NCI-H510A (cell line): Measurements from ENCODE around the gene ZNF503.

ENCODE experiments used
- DNase-seq: peaks from one replicate; lab custom pipeline; 2025; lab: John Stamatoyannopoulos, UW

The ZNF503 gene

DNA sequence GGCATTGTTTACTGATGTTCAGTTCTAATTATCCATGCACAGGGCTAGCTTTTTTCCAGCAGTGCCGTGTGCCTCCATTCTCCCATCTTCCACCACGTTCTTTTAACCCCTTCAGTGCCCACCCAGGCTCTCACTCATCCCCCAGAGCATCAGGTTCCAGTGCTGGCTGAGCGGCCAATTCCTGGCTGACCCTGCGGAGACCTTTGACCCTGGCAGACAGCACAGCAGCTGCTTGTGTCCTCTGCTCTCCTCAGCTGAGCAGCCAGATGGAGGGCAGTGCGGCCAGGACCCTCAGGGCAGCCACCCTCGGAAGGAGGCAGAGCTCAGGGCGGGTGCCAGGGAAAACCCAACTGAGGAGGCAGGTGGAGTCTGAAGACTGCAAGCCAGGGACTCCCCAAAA, 48.4 kb downstream of the ZNF503 start:
- DNase-seq = no peak

- DNase-seq = no peak
These were observed 48.9 kb downstream of the ZNF503 start for GRCh38 chr10:75352650-75353049.

GRCh38 chr10:75351637-75352036, 49.9 kb downstream of the ZNF503 start:
- no peak for DNase-seq

DNA sequence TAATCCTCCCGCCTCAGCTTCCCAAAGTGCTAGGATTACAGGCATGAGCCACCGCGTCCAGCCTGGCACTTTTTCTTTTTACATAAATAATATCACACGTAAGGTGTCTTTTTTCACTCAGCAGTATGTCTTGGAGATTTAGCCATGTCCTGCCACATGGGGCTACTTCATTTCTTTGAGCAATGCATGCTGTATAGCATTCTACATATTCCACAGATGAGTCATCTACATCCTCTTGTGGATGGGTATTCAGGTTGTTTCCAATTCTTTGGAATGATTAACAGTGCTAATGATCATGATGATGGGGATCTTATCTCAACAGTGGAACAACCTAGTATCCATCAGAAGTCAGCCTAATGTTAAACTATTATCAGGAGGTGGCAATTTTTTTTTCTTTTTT, 50.8 kb downstream of the ZNF503 start:
- no peak for DNase-seq
